GM23338 (cell line): ENCODE measurements around the gene DNAAF5. TPM values are rescaled to one million over a fixed set of nuclear protein-coding genes. Genes with fewer than 3 reads are reported as not detected.
A peak's percentile ranks its signal among the peaks of the same experiment; 100 is the strongest.

ENCODE experiments used
- ATAC-seq: fragments of 200-7000 bp; cut with Tn5 transposase; 3 replicates; pipeline ENCODE4 v1.9.1; 2020
- DNase-seq: peaks from one replicate; pipeline ENCODE4 v3.0.0-alpha.2; 2015; ENCODE audit warnings: low spot score
- H2AFZ ChIP-seq: fragments of 200-600 bp; sonication (generic); 2 replicates; pipeline ENCODE4 v1.8.0; 2016; ENCODE audit warnings: antibody characterized with exemption, mild to moderate bottlenecking, moderate library complexity
- H3F3A ChIP-seq: fragments of 200-600 bp; sonication (generic); replicated peaks from 2 replicates; pipeline ENCODE4 v1.8.0; 2017; ENCODE audit warnings: antibody characterized with exemption, mixed run types, low read depth
- H3K27ac ChIP-seq: fragments of 200-600 bp; sonication (generic); 2 replicates; pipeline ENCODE4 v1.6.1; 2016; ENCODE audit warnings: low read depth
- H3K27me3 ChIP-seq: fragments of 200-600 bp; sonication (generic); 2 replicates; pipeline ENCODE4 v1.8.0; 2016; ENCODE audit warnings: mild to moderate bottlenecking, mixed run types, moderate library complexity; ENCODE audit not compliant: insufficient read depth
- H3K36me3 ChIP-seq: fragments of 200-600 bp; sonication (generic); 2 replicates; pipeline ENCODE4 v1.8.0; 2016; ENCODE audit warnings: mild to moderate bottlenecking; ENCODE audit not compliant: insufficient read depth
- H3K4me1 ChIP-seq: fragments of 200-600 bp; sonication (generic); 2 replicates; pipeline ENCODE4 v1.8.0; 2016; ENCODE audit warnings: mild to moderate bottlenecking, moderate library complexity; ENCODE audit not compliant: insufficient read depth
- H3K4me2 ChIP-seq: fragments of 200-600 bp; sonication (generic); 2 replicates; pipeline ENCODE4 v1.7.1; 2017; ENCODE audit warnings: mixed run types
- H3K4me3 ChIP-seq: fragments of 200-600 bp; sonication (generic); 2 replicates; pipeline ENCODE4 v1.6.1; 2016; ENCODE audit warnings: mixed run types
- H3K79me2 ChIP-seq: fragments of 200-600 bp; sonication (generic); replicated peaks from 2 replicates; pipeline ENCODE4 v1.8.0; 2017; ENCODE audit warnings: mild to moderate bottlenecking; ENCODE audit not compliant: insufficient read depth
- H3K9me2 ChIP-seq: fragments of 200-600 bp; sonication (generic); 2 replicates; pipeline ENCODE4 v1.8.0; 2017; ENCODE audit not compliant: insufficient read depth
- H4K20me1 ChIP-seq: fragments of 200-600 bp; sonication (generic); replicated peaks from 2 replicates; pipeline ENCODE4 v1.8.0; 2017; ENCODE audit warnings: mild to moderate bottlenecking; ENCODE audit not compliant: insufficient read depth
- H3K27ac Mint-ChIP-seq: 2 replicates; pipeline ENCODE4 v1.8.0; 2020; ENCODE audit warnings: inconsistent platforms, mild to moderate bottlenecking, moderate library complexity, mixed read lengths
- H3K27me3 Mint-ChIP-seq: 3 replicates; pipeline ENCODE4 v1.8.0; 2022; ENCODE audit warnings: low read depth, mild to moderate bottlenecking, moderate library complexity, mixed read lengths, inconsistent platforms; ENCODE audit not compliant: insufficient read depth, poor library complexity
- H3K36me3 Mint-ChIP-seq: 3 replicates; pipeline ENCODE4 v1.8.0; 2021; ENCODE audit warnings: low read depth, mild to moderate bottlenecking, inconsistent platforms, moderate library complexity, mixed read lengths
- H3K4me1 Mint-ChIP-seq: 3 replicates; pipeline ENCODE4 v1.8.0; 2020; ENCODE audit warnings: mild to moderate bottlenecking, inconsistent platforms, mixed read lengths
- H3K4me3 Mint-ChIP-seq: 3 replicates; pipeline ENCODE4 v1.8.0; 2021; ENCODE audit warnings: moderate library complexity, mild to moderate bottlenecking, inconsistent platforms, mixed read lengths
- H3K9me3 Mint-ChIP-seq: 3 replicates; pipeline ENCODE4 v1.8.0; 2020; ENCODE audit warnings: moderate library complexity, mild to moderate bottlenecking, inconsistent platforms, mixed read lengths
- CREB1 ChIP-seq: fragments of 250-450 bp; sonication (Bioruptor Pico); IDR thresholded peaks from 2 replicates; pipeline ENCODE4 v1.5.0; 2020; ENCODE audit warnings: low read depth, mild to moderate bottlenecking, moderate library complexity
- EZH2 ChIP-seq: fragments of 200-600 bp; sonication (generic); IDR thresholded peaks from one replicate; pipeline ENCODE4 v1.8.0; 2017; ENCODE audit warnings: antibody characterized with exemption, mild to moderate bottlenecking, low read depth; ENCODE audit not compliant: unreplicated experiment
- EZH2phosphoT487 ChIP-seq: fragments of 200-600 bp; sonication (generic); IDR thresholded peaks from one replicate; pipeline ENCODE4 v1.8.1; 2018; ENCODE audit warnings: antibody characterized with exemption; ENCODE audit not compliant: unreplicated experiment
- JUNB ChIP-seq: IDR thresholded peaks from one replicate; pipeline ENCODE4 v1.6.1; 2016; ENCODE audit warnings: antibody characterized with exemption; ENCODE audit not compliant: unreplicated experiment
- NANOG ChIP-seq: IDR thresholded peaks from 2 replicates; pipeline ENCODE4 v1.6.1; 2016; ENCODE audit warnings: antibody characterized with exemption, borderline replicate concordance
- POLR2AphosphoS5 ChIP-seq: IDR thresholded peaks from 2 replicates; pipeline ENCODE4 v1.6.1; 2016; ENCODE audit warnings: antibody characterized with exemption, low read depth
- STAT1 ChIP-seq: IDR thresholded peaks from one replicate; pipeline ENCODE4 v1.6.1; 2016; ENCODE audit warnings: antibody characterized with exemption; ENCODE audit not compliant: unreplicated experiment
- ZNF114 ChIP-seq: fragments of 250-450 bp; sonication (Bioruptor Pico); IDR thresholded peaks from 2 replicates; pipeline ENCODE4 v1.5.0; 2020; ENCODE audit warnings: mild to moderate bottlenecking, moderate library complexity
- ZNF331 ChIP-seq: fragments of 250-450 bp; sonication (Bioruptor Pico); IDR thresholded peaks from 2 replicates; pipeline ENCODE4 v1.5.0; 2020; ENCODE audit warnings: low read depth, mild to moderate bottlenecking, moderate library complexity
- polyA plus RNA-seq: library from polyadenylated mRNA; unstranded; fragments of >200 nt; fragmentation: Nextera tagmentation; extraction: Ambion mirVana; gene quantifications from 2 replicates; pipeline ENCODE4 v1.2.1, GENCODE V29; 2016
- total RNA-seq: library from RNA; depleted of rRNA; stranded (reverse); fragments of >200 nt; shearing (Covaris generic); gene quantifications from 2 replicates; pipeline ENCODE4 v1.2.3, GENCODE V29; 2014
- TF ChIP-seq, protein P1 (sequence below): fragments of 250-450 bp; sonication (Bioruptor Pico); IDR thresholded peaks from 2 replicates; pipeline ENCODE4 v1.5.0; 2020; ENCODE audit warnings: mild to moderate bottlenecking, moderate library complexity
- TF ChIP-seq, protein P2 (sequence below): IDR thresholded peaks from 2 replicates; pipeline ENCODE4 v1.6.1; 2016; ENCODE audit warnings: antibody characterized with exemption
- TF ChIP-seq, protein P3 (sequence below): IDR thresholded peaks from one replicate; pipeline ENCODE4 v1.6.1; 2018; ENCODE audit warnings: antibody characterized with exemption; ENCODE audit not compliant: unreplicated experiment
- TF ChIP-seq, protein P4 (sequence below), 2 experiments: fragments of 200-600 bp in 1 of 2; sonication (generic) in 1 of 2; conservative IDR thresholded peaks; 2 replicates each; pipeline versions ENCODE4 v1.5.1 to v1.6.1; 2016 to 2017; ENCODE audit warnings: antibody characterized with exemption in 2 of 2, low read depth in 2 of 2, mild to moderate bottlenecking in 2 of 2, moderate library complexity in 1 of 2

The DNAAF5 gene
- total and polyA plus RNA-seq, 2 experiments from 2014 or later = 20.4 to 86.7 TPM

DNA sequence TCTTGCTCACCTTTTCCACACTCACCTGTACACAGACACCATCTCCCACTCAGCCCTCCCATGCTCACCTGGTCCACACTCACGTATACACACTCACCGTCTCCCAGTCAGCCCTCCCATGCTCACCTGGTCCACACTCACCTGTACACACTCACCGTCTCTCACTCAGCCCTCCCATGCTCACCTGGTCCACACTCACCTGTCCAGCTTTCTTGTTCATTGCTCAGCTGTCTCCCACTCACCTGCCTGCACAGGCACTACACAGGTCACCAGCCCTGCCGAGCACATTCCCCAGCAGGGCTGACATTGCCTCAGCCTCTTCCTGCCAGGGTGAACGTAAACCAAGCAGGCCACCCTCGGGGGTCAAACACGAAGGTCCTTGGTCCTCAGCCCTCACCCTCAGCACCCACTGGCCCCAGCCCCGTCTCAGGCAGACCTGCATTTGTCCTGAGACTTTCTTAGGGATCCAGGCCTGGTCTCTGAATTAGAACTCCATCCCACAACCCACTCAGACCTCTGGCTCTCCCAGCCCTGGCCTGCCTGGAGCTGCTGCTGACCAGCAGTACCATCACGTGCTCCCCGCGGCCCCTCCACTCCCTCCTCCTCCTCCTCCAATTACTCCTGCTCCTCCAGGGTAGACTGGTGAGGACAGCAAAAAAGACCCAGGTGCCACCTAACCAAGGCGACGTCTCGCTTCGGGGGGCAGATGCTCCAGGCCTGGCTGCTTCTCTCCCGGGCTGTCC is 12.8 kb upstream of the DNAAF5 start:
- Histone ChIP-seq H3F3A (no peaks in the 10 kb centered on the region), H3K4me2 (no peak overlapping the region), H3K4me3 (no peak overlapping the region), H4K20me1 (peaks cover 7% of the 10 kb centered on the region), H3K27me3 (no peaks in the 10 kb centered on the region), H3K36me3 (no peaks in the 10 kb centered on the region), H3K79me2 (peaks cover 43% of the 10 kb centered on the region), H3K9me2 (no peaks in the 10 kb centered on the region), H2AFZ (no peak overlapping the region), H3K27ac (no peak overlapping the region), H3K4me1 (peaks cover 3% of the 10 kb centered on the region; the same call in 1 of the 2 replicates)
- peaks cover 17% of the 10 kb centered on the region for H3K27me3 Mint-ChIP-seq
- ATAC-seq (no peak; the same call in 2 of the 3 replicates), DNase-seq (no peak)
- TF ChIP-seq, protein P1, sequence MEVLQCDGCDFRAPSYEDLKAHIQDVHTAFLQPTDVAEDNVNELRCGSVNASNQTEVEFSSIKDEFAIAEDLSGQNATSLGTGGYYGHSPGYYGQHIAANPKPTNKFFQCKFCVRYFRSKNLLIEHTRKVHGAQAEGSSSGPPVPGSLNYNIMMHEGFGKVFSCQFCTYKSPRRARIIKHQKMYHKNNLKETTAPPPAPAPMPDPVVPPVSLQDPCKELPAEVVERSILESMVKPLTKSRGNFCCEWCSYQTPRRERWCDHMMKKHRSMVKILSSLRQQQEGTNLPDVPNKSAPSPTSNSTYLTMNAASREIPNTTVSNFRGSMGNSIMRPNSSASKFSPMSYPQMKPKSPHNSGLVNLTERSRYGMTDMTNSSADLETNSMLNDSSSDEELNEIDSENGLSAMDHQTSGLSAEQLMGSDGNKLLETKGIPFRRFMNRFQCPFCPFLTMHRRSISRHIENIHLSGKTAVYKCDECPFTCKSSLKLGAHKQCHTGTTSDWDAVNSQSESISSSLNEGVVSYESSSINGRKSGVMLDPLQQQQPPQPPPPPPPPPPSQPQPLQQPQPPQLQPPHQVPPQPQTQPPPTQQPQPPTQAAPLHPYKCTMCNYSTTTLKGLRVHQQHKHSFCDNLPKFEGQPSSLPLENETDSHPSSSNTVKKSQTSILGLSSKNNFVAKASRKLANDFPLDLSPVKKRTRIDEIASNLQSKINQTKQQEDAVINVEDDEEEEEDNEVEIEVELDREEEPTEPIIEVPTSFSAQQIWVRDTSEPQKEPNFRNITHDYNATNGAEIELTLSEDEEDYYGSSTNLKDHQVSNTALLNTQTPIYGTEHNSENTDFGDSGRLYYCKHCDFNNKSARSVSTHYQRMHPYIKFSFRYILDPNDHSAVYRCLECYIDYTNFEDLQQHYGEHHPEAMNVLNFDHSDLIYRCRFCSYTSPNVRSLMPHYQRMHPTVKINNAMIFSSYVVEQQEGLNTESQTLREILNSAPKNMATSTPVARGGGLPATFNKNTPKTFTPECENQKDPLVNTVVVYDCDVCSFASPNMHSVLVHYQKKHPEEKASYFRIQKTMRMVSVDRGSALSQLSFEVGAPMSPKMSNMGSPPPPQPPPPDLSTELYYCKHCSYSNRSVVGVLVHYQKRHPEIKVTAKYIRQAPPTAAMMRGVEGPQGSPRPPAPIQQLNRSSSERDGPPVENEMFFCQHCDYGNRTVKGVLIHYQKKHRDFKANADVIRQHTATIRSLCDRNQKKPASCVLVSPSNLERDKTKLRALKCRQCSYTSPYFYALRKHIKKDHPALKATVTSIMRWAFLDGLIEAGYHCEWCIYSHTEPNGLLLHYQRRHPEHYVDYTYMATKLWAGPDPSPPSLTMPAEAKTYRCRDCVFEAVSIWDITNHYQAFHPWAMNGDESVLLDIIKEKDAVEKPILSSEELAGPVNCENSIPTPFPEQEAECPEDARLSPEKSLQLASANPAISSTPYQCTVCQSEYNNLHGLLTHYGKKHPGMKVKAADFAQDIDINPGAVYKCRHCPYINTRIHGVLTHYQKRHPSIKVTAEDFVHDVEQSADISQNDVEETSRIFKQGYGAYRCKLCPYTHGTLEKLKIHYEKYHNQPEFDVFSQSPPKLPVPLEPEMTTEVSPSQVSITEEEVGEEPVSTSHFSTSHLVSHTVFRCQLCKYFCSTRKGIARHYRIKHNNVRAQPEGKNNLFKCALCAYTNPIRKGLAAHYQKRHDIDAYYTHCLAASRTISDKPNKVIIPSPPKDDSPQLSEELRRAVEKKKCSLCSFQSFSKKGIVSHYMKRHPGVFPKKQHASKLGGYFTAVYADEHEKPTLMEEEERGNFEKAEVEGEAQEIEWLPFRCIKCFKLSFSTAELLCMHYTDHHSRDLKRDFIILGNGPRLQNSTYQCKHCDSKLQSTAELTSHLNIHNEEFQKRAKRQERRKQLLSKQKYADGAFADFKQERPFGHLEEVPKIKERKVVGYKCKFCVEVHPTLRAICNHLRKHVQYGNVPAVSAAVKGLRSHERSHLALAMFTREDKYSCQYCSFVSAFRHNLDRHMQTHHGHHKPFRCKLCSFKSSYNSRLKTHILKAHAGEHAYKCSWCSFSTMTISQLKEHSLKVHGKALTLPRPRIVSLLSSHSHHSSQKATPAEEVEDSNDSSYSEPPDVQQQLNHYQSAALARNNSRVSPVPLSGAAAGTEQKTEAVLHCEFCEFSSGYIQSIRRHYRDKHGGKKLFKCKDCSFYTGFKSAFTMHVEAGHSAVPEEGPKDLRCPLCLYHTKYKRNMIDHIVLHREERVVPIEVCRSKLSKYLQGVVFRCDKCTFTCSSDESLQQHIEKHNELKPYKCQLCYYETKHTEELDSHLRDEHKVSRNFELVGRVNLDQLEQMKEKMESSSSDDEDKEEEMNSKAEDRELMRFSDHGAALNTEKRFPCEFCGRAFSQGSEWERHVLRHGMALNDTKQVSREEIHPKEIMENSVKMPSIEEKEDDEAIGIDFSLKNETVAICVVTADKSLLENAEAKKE (CRISPR knock-in tag) = no peak
- TF ChIP-seq ZNF331 (CRISPR knock-in tag) (no peak), CREB1 (CRISPR knock-in tag) (no peak), NANOG (no peak), EZH2phosphoT487 (no peak), STAT1 (no peak), EZH2 (no peak), JUNB (no peak), POLR2AphosphoS5 (no peak), ZNF114 (CRISPR knock-in tag) (no peak)
- TF ChIP-seq, protein P2, sequence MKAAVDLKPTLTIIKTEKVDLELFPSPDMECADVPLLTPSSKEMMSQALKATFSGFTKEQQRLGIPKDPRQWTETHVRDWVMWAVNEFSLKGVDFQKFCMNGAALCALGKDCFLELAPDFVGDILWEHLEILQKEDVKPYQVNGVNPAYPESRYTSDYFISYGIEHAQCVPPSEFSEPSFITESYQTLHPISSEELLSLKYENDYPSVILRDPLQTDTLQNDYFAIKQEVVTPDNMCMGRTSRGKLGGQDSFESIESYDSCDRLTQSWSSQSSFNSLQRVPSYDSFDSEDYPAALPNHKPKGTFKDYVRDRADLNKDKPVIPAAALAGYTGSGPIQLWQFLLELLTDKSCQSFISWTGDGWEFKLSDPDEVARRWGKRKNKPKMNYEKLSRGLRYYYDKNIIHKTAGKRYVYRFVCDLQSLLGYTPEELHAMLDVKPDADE = no peak
- TF ChIP-seq, protein P3, sequence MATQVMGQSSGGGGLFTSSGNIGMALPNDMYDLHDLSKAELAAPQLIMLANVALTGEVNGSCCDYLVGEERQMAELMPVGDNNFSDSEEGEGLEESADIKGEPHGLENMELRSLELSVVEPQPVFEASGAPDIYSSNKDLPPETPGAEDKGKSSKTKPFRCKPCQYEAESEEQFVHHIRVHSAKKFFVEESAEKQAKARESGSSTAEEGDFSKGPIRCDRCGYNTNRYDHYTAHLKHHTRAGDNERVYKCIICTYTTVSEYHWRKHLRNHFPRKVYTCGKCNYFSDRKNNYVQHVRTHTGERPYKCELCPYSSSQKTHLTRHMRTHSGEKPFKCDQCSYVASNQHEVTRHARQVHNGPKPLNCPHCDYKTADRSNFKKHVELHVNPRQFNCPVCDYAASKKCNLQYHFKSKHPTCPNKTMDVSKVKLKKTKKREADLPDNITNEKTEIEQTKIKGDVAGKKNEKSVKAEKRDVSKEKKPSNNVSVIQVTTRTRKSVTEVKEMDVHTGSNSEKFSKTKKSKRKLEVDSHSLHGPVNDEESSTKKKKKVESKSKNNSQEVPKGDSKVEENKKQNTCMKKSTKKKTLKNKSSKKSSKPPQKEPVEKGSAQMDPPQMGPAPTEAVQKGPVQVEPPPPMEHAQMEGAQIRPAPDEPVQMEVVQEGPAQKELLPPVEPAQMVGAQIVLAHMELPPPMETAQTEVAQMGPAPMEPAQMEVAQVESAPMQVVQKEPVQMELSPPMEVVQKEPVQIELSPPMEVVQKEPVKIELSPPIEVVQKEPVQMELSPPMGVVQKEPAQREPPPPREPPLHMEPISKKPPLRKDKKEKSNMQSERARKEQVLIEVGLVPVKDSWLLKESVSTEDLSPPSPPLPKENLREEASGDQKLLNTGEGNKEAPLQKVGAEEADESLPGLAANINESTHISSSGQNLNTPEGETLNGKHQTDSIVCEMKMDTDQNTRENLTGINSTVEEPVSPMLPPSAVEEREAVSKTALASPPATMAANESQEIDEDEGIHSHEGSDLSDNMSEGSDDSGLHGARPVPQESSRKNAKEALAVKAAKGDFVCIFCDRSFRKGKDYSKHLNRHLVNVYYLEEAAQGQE = no peak
- TF ChIP-seq, protein P4, sequence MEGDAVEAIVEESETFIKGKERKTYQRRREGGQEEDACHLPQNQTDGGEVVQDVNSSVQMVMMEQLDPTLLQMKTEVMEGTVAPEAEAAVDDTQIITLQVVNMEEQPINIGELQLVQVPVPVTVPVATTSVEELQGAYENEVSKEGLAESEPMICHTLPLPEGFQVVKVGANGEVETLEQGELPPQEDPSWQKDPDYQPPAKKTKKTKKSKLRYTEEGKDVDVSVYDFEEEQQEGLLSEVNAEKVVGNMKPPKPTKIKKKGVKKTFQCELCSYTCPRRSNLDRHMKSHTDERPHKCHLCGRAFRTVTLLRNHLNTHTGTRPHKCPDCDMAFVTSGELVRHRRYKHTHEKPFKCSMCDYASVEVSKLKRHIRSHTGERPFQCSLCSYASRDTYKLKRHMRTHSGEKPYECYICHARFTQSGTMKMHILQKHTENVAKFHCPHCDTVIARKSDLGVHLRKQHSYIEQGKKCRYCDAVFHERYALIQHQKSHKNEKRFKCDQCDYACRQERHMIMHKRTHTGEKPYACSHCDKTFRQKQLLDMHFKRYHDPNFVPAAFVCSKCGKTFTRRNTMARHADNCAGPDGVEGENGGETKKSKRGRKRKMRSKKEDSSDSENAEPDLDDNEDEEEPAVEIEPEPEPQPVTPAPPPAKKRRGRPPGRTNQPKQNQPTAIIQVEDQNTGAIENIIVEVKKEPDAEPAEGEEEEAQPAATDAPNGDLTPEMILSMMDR (conservative IDR thresholded peaks at IDR 0.05; ENCODE audit: low read depth in 2 of 2) = no peak
- peaks cover 4% of the 10 kb centered on the region for H3K9me3 Mint-ChIP-seq
- no peak overlapping the region for H3K27ac Mint-ChIP-seq
- peaks cover 38% of the 10 kb centered on the region for H3K36me3 Mint-ChIP-seq
- peaks cover 27% of the 10 kb centered on the region for H3K4me1 Mint-ChIP-seq
- H3K4me3 Mint-ChIP-seq = peak overlapping the region; percentile 43
